IPS-18a (cell line): ENCODE results near the gene FAM3A.

Experiments used
- H3K27ac ChIP-seq: one replicate; pipeline ENCODE4 v1.5.1; 2013; ENCODE audit warnings: low read length
- H3K27me3 ChIP-seq: one replicate; pipeline ENCODE4 v1.6.1; 2013; ENCODE audit warnings: mild to moderate bottlenecking, low read length; ENCODE audit not compliant: control insufficient read depth, insufficient read depth
- H3K36me3 ChIP-seq: one replicate; pipeline ENCODE4 v1.6.1; 2013; ENCODE audit warnings: low read depth, low read length; ENCODE audit not compliant: control insufficient read depth
- H3K4me1 ChIP-seq: one replicate; pipeline ENCODE4 v1.6.1; 2013; ENCODE audit warnings: low read depth, low read length; ENCODE audit not compliant: control insufficient read depth
- H3K4me3 ChIP-seq: one replicate; pipeline ENCODE4 v1.5.1; 2013; ENCODE audit warnings: low read length
- H3K9ac ChIP-seq: one replicate; pipeline ENCODE4 v1.6.1; 2013; ENCODE audit warnings: mild to moderate bottlenecking, low read length, moderate library complexity
- H3K9me3 ChIP-seq: one replicate; pipeline ENCODE4 v1.6.1; 2013; ENCODE audit warnings: low read depth, low read length; ENCODE audit not compliant: control insufficient read depth

The FAM3A gene

DNA sequence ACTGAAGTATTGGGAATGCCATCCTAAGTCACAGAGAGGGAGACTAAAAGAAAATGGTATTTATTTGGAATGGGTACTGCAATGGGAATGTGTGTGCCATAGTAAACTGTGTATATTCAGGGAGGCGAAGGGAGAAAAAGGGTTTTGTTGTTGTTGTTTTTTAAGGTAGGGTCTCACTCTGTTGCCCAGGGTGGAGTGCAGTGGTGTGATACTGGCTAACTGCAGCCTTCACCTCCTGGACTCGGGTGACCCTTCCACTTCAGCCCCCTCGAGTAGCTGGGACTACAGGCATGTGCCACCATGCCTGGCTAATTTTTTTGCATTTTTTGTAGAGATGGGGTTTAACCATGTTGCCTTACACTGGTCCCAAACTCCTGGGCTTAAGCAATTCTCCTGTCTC lies 21.3 kb downstream of the FAM3A start:
- Histone ChIP-seq H3K4me3 (no peak overlapping the region), H3K36me3 (no peaks in the 10 kb centered on the region), H3K27me3 (no peaks in the 10 kb centered on the region), H3K9me3 (peaks cover 11% of the 10 kb centered on the region), H3K4me1 (no peaks in the 10 kb centered on the region), H3K9ac (no peak overlapping the region), H3K27ac (no peak overlapping the region)

DNA sequence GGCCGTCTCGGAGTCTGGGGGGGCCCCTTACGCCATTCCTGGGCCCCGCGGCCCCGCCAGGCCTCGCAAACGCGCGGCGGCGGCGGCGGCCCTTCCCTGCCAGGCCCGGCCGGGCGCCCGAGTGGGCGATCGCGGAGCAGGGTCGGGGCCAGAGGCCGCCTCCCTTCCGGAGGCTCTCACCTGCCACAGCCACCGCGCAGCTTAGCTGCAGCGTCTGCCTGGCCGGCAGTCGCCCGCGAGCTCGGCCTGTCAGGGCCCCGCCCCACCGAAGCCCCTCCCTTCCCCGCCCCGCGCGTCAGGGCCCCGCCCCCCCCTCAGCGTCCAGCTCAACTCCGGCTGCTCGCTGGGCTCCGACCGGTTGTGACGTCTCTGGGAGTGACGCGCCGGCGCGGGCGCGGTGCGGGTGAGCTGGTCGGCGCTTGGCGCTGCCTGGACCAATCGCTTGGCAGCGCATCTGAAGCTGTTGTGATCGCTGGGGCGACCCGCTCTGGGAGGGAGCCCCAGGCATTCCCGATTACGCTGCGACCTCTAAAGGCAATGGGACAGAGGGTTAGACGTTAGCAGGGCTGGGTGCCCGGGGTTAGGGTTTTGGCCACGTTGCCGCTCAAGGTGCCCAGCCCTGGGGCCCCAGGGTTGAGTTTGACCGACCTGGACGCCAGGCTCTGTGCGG lies 25.5 kb downstream of the FAM3A start, which contains the start of gene SLC10A3:
Gene SLC10A3 (minus strand): TSS at position 216 of the 670 bp plus-strand sequence. CDS start 1,689 bp downstream, outside the sequence.
- H3K4me1 ChIP-seq: no peaks in the 10 kb centered on the region
- H3K36me3 ChIP-seq: no peaks in the 10 kb centered on the region
- peaks cover 9% of the 10 kb centered on the region for H3K9me3 ChIP-seq
- H3K4me3 ChIP-seq: peak within 1 kb of the TSS; percentile 56
- no peaks in the 10 kb centered on the region for H3K27me3 ChIP-seq
- H3K27ac ChIP-seq: no peak within 1 kb of the TSS
- H3K9ac ChIP-seq: peak within 1 kb of the TSS; percentile 32

DNA sequence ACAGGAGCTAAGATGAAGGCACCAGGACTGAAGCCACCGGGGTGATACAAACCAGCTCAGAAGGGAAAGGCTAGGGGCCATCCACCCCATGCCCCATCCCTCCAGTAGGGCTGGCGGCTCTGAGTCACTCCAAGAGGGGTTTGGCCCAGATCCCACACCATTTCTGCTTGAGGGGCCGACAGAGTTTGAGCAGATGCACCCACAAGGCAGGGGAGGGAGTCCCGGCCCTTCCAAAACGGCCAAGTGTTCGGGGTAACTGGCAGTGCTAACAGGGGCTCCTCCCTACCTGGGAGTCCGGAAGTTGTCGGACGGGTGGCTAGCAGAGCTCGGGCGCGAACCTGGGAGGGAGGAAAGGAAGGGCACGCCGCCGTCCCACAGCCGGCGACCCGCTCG lies 26.0 kb downstream of the FAM3A start:
- H3K36me3 ChIP-seq: no peaks in the 10 kb centered on the region
- H3K4me3 ChIP-seq: peak overlapping the region; percentile 46
- no peaks in the 10 kb centered on the region for H3K27me3 ChIP-seq
- H3K4me1 ChIP-seq: no peaks in the 10 kb centered on the region
- H3K9me3 ChIP-seq: peaks cover 9% of the 10 kb centered on the region
- no peak overlapping the region for H3K9ac ChIP-seq
- no peak overlapping the region for H3K27ac ChIP-seq

GRCh38 chrX:154489182-154489581 lies 26.9 kb downstream of the FAM3A start:
- Histone ChIP-seq H3K4me3 (no peak overlapping the region), H3K36me3 (no peaks in the 10 kb centered on the region), H3K4me1 (no peaks in the 10 kb centered on the region), H3K9me3 (peaks cover 6% of the 10 kb centered on the region), H3K27ac (no peak overlapping the region), H3K27me3 (no peaks in the 10 kb centered on the region), H3K9ac (no peak overlapping the region)

DNA sequence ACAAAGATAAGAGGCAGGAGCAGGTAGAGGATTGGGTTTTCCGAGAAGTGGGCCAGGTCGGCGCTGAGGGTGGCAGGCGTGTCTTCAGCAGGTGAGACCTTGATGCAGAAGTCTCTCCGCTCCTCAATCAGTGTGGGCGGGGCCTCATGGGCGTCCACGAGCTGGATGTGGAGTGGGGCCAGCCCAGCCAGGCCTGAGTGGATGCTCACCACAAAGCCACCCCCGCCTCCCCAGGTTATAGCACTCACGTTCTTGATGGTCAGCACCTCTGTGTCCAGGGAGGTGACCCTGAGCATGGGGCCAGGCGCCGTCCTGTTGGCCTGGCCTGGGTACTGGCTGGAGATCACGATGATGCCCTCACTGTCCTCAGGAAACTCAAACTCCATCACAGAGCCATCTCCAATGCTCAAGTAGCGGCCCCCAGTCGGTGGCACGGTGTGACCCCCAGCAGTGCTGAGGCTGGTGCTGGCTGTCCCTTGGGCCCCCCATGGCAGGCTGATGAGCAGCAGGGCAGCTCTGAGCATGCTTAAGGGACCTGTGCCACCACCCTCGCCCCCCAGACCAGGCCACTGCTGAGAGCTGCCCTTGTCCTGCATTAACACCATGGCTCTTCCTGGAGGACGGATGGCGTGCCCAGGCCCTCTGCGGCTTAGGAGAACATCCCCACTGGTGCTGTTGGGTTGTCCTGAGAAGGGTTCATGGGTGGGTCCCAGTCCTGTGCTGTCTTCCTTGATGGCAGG lies 27.5 kb downstream of the FAM3A start:
- Histone ChIP-seq H3K9me3 (peaks cover 6% of the 10 kb centered on the region), H3K4me3 (no peak overlapping the region), H3K36me3 (no peaks in the 10 kb centered on the region), H3K27ac (no peak overlapping the region), H3K9ac (no peak overlapping the region), H3K4me1 (no peaks in the 10 kb centered on the region), H3K27me3 (no peaks in the 10 kb centered on the region)

DNA sequence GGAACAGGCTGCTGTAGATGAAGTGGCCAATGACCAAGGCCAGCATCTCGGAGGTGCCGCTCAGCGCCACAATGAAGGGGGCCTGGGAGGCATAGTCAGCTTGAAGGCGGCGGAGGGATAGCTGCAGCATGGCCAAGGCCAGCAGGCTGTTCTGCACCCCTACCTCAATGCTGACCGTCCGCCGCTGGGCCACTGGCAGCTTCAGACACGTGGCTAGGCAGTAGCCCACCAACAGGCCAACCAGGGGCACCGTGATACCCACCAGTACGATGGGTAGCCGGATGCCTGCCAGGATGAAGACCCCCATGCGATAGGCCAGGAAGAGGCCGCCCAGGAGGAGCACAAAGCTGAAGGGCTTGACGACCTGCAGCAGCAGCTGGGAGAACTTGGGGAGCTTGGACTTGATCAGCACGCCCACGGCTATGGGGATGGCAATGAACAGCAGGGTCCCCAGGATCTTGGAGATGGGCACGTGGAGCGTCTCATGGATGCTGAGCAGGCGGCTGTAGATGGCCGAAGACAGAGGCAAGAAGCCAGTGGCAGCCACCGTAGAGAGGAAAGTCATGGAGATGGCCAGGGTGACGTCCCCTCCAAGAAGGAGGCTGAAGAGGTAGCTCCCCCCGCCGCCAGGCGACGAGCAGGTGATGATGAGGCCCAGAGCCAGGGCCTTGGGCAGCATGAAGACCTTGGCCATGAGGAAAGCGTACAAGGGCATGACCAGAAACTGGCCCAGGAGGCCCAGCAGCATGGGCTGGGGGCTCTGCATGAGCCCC lies 28.3 kb downstream of the FAM3A start:
- Histone ChIP-seq H3K9ac (no peak overlapping the region), H3K4me3 (no peak overlapping the region), H3K4me1 (no peaks in the 10 kb centered on the region), H3K27me3 (no peaks in the 10 kb centered on the region), H3K9me3 (peaks cover 6% of the 10 kb centered on the region), H3K27ac (no peak overlapping the region), H3K36me3 (no peaks in the 10 kb centered on the region)

- Histone ChIP-seq H3K36me3 (no peaks in the 10 kb centered on the region), H3K4me3 (peak within 1 kb of the TSS; percentile 55), H3K4me1 (no peaks in the 10 kb centered on the region), H3K27ac (no peak within 1 kb of the TSS), H3K9ac (no peak within 1 kb of the TSS), H3K27me3 (no peaks in the 10 kb centered on the region), H3K9me3 (peaks cover 6% of the 10 kb centered on the region)
Measured at GRCh38 chrX:154486396-154487207, 29.4 kb downstream of the FAM3A start, which contains the start of gene UBL4A. TSS of gene UBL4A (minus strand) at chrX:154486615. CDS start at chrX:154486584, 31 bp downstream.

DNA sequence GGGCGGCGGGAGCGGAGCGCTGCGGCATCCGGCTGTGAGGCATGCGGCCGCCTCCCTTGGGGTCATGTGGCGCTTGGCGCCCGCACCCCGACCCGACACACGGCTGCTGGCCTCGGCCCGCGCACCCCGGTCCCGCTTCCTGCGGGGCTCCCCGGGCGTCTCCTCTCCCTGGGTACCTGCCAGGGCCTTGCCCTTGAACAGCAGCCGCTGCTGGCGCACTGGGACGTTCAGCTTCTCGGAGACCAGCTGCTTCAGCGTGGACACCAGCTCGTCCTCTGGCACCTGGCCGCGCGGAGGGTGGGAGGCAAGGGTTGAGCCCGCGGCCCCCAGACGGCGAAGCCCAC lies 30.0 kb downstream of the FAM3A start:
- Histone ChIP-seq H3K9ac (no peak overlapping the region), H3K9me3 (peaks cover 6% of the 10 kb centered on the region), H3K4me3 (peak overlapping the region; percentile 55), H3K27ac (no peak overlapping the region), H3K4me1 (no peaks in the 10 kb centered on the region), H3K36me3 (no peaks in the 10 kb centered on the region), H3K27me3 (no peaks in the 10 kb centered on the region)

DNA sequence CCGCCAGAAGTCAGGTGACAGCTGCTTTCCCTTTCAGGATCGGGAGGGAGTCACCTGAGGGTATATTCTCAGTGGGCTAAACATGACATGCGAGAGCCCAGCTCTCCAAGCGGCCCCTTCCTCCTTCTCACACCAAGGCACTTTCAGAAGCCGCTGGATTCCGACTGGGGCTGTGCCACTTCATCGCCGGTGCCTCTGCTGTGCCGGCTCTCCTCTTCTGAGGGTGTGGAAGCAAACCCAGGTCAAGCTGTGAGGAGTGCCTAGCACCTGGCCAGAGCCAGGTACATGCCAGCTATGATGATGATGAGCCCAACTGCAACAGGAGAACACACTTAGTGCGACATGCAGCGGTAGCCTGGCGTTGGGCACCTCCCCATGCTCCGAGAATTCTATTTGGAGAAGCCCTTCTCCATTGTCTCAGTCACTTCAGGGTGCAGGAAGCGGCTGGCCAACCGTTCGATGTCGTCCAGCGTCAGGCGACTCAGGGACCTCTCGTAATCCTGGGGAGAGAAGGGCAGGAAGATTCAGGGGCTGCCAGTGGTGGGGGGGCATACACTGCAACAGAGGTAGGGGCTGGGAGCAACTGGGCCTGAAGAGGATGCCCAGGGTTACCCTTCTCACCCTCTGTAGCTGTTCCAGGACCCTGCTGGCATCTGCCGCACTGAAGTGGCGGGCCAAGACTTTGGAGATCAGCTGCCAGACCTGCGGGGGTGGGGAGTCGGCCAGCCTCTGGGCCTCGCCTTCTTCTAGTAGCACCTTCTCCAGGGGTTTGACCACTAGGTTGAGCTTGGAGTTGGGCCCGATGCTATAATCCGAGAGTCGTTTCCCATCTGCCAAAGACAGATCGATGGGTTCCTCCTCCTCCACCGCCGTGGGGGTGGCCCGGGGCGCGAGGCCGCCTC lies 30.6 kb downstream of the FAM3A start:
- Histone ChIP-seq H3K4me1 (no peaks in the 10 kb centered on the region), H3K9me3 (peaks cover 6% of the 10 kb centered on the region), H3K27ac (no peak overlapping the region), H3K9ac (no peak overlapping the region), H3K4me3 (peak overlapping the region; percentile 55), H3K36me3 (no peaks in the 10 kb centered on the region), H3K27me3 (no peaks in the 10 kb centered on the region)

- Histone ChIP-seq H3K36me3 (no peaks in the 10 kb centered on the region), H3K27ac (no peak overlapping the region), H3K9ac (no peak overlapping the region), H3K4me3 (no peak overlapping the region), H3K9me3 (peaks cover 6% of the 10 kb centered on the region), H3K4me1 (no peaks in the 10 kb centered on the region), H3K27me3 (no peaks in the 10 kb centered on the region)
Measured at GRCh38 chrX:154484255-154485149, 31.5 kb downstream of the FAM3A start.
